Duodenal mucosa (tissue), 2 donors: Measurements from ENCODE around the gene TCF20.

Experiments
- H3K27ac ChIP-seq: one replicate; pipeline ENCODE4 v1.7.0; 2013; ENCODE audit warnings: low read depth, low read length
- H3K27me3 ChIP-seq, 2 donors: one replicate each; pipeline ENCODE4 v1.7.0; 2013; ENCODE audit warnings: low read length in 2 of 2, control low read depth in 1 of 2; ENCODE audit not compliant: insufficient read depth in 2 of 2, control insufficient read depth in 1 of 2
- H3K36me3 ChIP-seq, 2 donors: one replicate each; pipeline ENCODE4 v1.7.0; 2013; ENCODE audit warnings: low read length in 2 of 2, control low read depth in 1 of 2; ENCODE audit not compliant: insufficient read depth in 2 of 2, control insufficient read depth in 1 of 2
- H3K4me1 ChIP-seq, 2 donors: one replicate each; pipeline ENCODE4 v1.7.0; 2013; ENCODE audit warnings: low read length in 2 of 2, control low read depth in 1 of 2; ENCODE audit not compliant: insufficient read depth in 2 of 2, control insufficient read depth in 1 of 2
- H3K4me3 ChIP-seq, 2 donors: one replicate each; pipeline ENCODE4 v1.7.0; 2013; ENCODE audit warnings: low read length in 2 of 2, low read depth in 1 of 2
- H3K9ac ChIP-seq, 2 donors: one replicate each; pipeline ENCODE4 v1.7.0; 2013; ENCODE audit warnings: low read length in 2 of 2, low read depth in 1 of 2
- H3K9me3 ChIP-seq, 2 donors: one replicate each; pipeline ENCODE4 v1.7.0; 2013; ENCODE audit warnings: low read length in 2 of 2, control low read depth in 1 of 2; ENCODE audit not compliant: control insufficient read depth in 1 of 2

Gene TCF20

DNA sequence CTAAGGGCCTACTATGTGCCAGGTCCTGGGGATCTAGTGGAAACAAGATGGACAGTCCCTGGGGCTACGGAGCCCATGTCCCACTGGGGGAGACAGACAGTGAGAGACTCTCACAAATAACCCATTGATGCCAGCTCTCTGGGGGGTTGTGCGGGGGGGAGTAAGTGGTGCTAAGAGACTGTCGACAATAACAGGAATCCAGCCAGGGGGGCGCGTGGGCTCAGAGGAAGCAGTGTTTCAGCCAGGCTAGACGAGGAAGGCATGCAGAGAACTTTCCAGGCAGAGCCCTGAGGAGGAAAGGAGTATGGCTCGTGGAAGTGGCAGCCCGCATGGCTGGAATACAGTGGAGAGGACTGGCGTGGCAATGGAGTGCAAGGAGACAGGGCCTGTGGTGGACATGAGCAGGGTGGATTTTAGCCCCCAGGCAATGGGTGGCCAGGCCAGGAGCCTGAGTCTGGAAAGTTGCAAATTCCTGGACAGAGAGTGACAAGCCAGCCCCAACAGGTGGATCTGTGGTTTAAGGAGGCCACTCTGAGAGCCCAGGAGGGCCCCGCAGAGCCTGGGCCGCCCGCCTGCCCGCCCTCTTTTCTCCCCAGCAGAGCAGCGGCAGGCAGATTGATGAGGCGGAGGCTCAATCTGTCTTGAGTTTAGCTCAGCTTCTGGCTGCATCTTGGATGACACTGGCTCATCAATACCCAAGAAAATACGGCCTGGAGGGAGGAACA, 40.0 kb upstream of the TCF20 start:
- no peak overlapping the region for H3K9ac ChIP-seq
- H3K27ac ChIP-seq: no peak overlapping the region
- no peaks in the 10 kb centered on the region for H3K27me3 ChIP-seq
- no peak overlapping the region for H3K4me3 ChIP-seq
- H3K4me1 ChIP-seq: peaks cover 20 to 21% of the 10 kb centered on the region in 2 donors
- H3K36me3 ChIP-seq: no peaks in the 10 kb centered on the region
- no peaks in the 10 kb centered on the region for H3K9me3 ChIP-seq

DNA sequence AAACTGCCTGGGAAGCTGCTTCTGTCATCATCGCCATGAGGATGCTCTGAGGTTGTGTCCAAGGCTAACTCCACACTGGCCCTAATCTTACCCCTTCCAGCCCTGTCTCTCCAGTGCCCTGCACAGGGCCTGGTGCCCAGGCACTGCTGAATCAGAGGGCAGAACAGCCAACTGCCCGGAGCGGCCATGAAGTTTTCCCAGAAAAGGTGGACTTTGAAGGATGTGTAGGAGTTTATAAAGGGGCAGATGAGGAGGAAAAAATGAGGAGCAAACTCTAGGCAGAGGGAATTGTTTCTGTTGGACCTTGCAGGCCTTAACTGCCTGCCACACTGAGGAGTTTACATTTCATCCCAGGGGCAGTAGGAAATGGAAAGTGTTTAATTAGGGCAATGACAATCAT, 39.4 kb upstream of the TCF20 start:
- Histone ChIP-seq H3K4me3 (no peak overlapping the region), H3K9ac (no peak overlapping the region), H3K4me1 (peaks cover 14 to 15% of the 10 kb centered on the region in 2 donors), H3K27ac (no peak overlapping the region), H3K36me3 (no peaks in the 10 kb centered on the region), H3K9me3 (no peaks in the 10 kb centered on the region), H3K27me3 (no peaks in the 10 kb centered on the region)

DNA sequence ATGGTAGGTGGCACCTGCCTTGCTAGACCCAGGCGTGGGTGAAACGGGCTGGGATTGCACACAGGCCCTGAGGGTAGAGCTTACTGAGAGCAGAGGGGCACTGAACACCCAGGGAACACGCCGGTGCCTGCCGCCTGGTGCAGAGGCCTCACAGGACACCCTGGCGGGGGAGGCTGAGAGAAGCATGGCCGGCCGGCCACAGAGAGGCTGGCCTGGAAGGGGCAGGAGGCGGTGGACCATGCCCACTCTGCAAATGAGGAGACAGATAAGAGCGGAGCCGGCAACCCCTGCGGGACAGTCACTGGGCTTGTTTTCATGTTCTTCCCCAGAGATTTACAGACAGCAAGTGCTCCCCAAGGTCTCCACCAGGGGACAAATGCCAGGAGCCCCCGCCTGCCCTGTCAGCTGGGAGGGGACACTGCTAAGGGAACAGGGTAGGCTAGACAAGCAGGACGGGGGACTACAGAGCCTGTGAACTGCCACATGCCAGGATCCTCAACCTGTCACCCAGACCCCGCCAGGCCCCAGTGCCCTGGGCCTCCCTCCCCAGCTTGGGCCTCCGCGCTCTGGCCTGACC, 38.5 kb upstream of the TCF20 start:
- Histone ChIP-seq H3K9me3 (no peaks in the 10 kb centered on the region), H3K4me3 (no peak overlapping the region), H3K27ac (no peak overlapping the region), H3K4me1 (peaks cover 6 to 11% of the 10 kb centered on the region in 2 donors), H3K27me3 (no peaks in the 10 kb centered on the region), H3K9ac (no peak overlapping the region), H3K36me3 (no peaks in the 10 kb centered on the region)

DNA sequence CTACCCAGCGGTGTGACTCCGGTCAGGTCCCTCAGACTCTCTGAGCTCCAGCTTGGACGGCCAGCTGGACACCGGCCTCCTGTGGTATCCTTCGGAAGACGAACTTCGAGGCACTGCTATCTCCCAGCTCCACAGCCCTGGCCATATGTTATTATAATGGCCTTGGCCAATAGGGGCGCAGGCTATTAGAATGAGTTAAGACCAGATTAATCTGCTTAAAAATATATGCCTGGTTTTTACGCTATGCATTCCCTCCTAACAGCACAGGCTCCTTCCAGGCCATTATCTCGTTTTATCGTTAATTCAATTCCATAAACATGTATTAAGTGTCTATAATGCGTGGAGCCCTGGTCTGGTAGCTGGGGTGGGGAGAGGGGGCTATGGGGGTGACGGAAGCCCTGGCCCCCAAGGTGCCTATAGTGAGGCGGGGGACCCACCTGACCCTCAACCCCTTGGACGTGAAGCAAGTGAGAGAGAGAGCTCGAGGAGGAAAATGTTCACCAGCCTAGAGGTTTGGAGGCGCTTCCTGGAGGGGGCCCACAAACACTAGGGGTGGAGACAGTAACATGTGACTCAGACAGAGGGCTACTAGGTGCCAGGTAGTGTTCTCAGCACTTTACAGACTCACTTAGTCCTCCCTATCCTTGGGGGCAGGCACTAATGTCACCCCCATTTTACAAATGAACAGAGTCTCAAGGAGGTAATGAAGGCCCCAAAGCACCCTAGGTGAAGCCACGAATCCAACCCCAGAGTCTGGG, 37.5 kb upstream of the TCF20 start:
- Histone ChIP-seq H3K27ac (no peak overlapping the region), H3K36me3 (no peaks in the 10 kb centered on the region), H3K4me1 (peaks cover 10 to 16% of the 10 kb centered on the region in 2 donors), H3K9me3 (no peaks in the 10 kb centered on the region), H3K27me3 (no peaks in the 10 kb centered on the region), H3K9ac (no peak overlapping the region), H3K4me3 (no peak overlapping the region)

DNA sequence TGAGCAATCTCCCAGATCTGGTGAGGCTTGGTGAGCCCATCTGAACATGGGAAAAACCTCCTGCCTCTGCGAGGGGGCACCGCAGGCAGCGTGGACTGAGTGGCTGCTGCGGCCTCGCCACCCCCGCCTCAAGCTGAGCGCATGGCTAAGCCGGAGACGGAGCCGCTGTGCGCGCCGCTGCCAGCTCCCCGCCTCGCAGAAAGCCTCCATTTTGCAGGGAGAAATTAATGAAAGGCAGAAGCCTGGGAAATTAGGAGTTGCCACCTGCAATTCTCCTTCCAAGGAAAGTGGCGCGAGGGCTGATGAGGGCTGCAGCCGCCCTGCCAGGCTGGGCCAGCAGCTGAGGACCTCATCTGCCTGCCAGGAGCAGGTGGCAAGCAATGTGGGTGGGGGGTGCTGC, 35.6 kb upstream of the TCF20 start:
- Histone ChIP-seq H3K9ac (no peak overlapping the region), H3K36me3 (no peaks in the 10 kb centered on the region), H3K27ac (no peak overlapping the region), H3K4me3 (no peak overlapping the region), H3K4me1 (peaks cover 15 to 29% of the 10 kb centered on the region in 2 donors), H3K9me3 (no peaks in the 10 kb centered on the region), H3K27me3 (no peaks in the 10 kb centered on the region)

DNA sequence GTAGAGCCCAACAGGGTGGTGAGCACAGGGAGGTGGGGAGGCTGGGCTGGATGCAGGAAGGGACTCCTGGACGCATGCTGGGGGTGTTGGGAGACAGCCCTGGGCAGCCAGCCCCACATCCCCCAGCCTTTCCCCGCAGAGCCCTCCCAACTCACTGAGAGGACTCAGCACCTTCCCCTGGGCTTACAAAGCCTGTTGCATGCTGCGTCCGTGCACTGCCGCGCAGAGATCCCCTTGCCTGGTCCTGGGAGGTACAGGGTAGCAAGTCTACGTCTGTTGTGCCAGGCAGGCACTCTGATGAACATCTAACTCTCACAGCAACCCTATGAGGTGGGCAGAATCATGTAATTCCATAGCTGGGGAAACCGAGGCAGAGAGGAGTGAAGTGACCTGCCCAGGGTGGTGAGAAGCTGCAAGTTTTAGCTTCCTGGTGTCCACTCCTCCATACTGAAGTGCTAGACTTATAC, 33.9 kb upstream of the TCF20 start:
- Histone ChIP-seq H3K9ac (no peak overlapping the region), H3K9me3 (no peaks in the 10 kb centered on the region), H3K36me3 (no peaks in the 10 kb centered on the region), H3K27me3 (no peaks in the 10 kb centered on the region), H3K27ac (no peak overlapping the region), H3K4me1 (peaks cover 27 to 41% of the 10 kb centered on the region in 2 donors), H3K4me3 (no peak overlapping the region)

DNA sequence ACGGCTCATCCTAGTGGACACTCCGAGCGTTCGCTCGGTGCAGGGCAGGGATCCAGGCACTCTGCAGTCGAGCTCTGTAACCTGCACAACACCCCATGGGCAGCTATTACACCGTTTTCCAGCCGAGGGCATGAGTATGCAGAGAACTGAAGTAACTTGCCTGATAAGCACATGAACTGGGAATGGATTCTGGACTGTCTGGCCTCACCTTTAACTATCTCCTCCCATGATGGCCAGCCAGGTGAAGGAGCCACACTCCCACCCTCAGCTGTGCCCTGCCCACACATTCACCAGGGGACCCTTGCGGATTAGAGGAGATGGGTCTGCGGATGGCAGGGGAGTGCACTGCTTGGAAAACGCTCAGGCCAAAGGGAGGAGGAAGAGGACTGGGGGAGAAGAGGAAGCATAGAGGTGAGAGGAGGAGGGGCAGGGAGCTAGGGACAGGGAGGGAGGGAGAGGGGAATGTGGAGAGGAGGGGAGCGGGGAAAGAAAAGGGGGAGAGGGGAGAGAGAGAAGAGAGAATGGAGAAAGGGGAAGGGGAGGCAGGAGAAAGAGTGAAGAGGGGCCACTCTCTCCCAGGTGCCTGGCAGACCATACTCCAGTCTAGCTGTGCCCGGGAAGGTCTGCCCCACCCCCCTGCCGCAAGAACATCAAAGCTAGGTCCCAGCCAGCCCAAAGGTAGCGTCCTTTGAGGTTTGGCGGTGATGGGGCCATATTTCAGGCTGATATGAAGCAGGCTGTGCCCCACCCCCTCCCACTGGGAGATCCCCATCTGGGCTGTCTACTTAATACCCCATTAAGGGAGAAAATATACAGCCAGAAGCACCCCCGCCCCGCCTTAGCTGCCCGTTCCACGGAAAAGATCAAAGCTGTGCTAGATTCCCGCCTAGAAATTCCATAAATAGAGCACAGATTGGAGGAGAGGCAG, 33.2 kb upstream of the TCF20 start:
- H3K36me3 ChIP-seq: no peaks in the 10 kb centered on the region
- H3K9ac ChIP-seq: no peak overlapping the region
- H3K4me1 ChIP-seq: peaks cover 27 to 41% of the 10 kb centered on the region in 2 donors
- no peak overlapping the region for H3K27ac ChIP-seq
- no peaks in the 10 kb centered on the region for H3K27me3 ChIP-seq
- H3K4me3 ChIP-seq: no peak overlapping the region
- no peaks in the 10 kb centered on the region for H3K9me3 ChIP-seq

DNA sequence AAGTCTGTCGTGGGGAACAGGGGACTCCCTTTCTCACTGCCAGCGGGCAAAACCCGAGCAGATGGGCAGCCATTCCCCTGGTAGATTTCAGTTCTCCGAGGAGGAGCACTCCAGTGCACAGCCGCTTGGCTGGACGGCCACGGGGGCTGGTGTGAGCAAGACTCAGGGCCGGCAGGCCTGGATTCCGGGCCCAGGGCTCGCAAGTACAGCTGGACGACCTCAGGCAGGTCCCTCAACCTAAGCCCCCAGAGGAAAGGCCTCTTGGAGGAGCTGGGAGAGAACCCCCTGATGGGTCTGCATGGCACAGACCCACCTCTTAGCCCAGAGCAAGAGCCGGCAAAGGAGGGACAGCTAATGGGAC, 31.3 kb upstream of the TCF20 start:
- Histone ChIP-seq H3K9ac (peak overlapping the region in 1 of 2 donors; percentile 2), H3K27ac (no peak overlapping the region), H3K27me3 (no peaks in the 10 kb centered on the region), H3K9me3 (no peaks in the 10 kb centered on the region), H3K4me3 (no peak overlapping the region), H3K36me3 (no peaks in the 10 kb centered on the region), H3K4me1 (peaks cover 29 to 44% of the 10 kb centered on the region in 2 donors)

DNA sequence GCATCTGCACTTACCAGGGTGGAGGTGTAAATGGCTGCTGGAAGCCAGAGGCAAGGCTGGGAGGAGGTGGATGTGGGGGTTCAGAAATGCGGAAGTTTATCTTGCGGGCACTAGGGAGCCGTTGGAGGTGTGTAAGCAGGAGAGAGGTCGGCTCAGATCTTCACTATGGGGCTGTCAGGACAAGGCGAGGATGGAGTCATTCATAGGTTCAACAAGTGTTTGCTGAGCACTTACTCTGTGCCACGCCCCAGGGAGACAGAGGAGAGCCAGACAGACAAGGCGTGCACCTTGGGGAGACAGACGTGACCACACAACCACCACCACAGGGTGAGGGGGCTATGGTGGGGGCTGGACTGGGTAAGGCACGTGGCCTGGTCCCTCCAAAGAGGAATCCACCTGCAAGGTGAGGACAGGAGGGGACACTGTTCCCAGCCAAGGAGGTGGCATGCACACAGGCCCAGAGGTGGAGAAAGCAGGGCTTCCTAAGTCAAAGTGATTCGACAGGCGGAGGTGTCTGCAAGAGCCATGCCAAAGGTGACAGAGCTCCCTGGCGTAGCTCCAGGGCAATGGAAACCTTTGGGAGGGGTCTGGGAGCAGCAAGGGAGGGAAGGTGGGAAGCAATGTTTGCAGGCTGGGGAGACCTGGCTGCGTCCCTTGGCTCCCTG, 30.8 kb upstream of the TCF20 start:
- H3K4me3 ChIP-seq: peak overlapping the region in 1 of 2 donors; percentile 40
- H3K4me1 ChIP-seq: peaks cover 32 to 48% of the 10 kb centered on the region in 2 donors
- no peak overlapping the region for H3K27ac ChIP-seq
- H3K27me3 ChIP-seq: no peaks in the 10 kb centered on the region
- H3K9ac ChIP-seq: peak overlapping the region in 1 of 2 donors; percentile 2
- H3K9me3 ChIP-seq: no peaks in the 10 kb centered on the region
- no peaks in the 10 kb centered on the region for H3K36me3 ChIP-seq
